HCT116 (cell line): ENCODE data around the gene INPP5D. TPM values are rescaled to one million over a fixed set of nuclear protein-coding genes. Genes with fewer than 3 reads are reported as not detected.

Experiments used
- ATAC-seq: fragments of 200-7000 bp; cut with Tn5 transposase; 2 replicates; pipeline ENCODE4 v1.9.1; 2020; ENCODE audit warnings: mild to moderate bottlenecking, moderate library complexity
- BruUV-seq: library from RNA; stranded (reverse); fragments of 400-500 nt; replicated peaks from 2 replicates; lab custom pipeline; 2021; lab: Mats Ljungman, UMichigan
- CTCF ChIA-PET: fragments of 300-600 bp; sonication (Branson Sonifier 250); formaldehyde crosslinking; loops from one replicate; lab custom pipeline; 2021; ENCODE audit warnings: antibody characterized with exemption; lab: Charles Lee
- POLR2A ChIA-PET: fragments of 300-600, 350-600 bp; sonication (Branson Sonifier 250); formaldehyde crosslinking; loops from one replicate; lab custom pipeline; 2021; ENCODE audit warnings: antibody characterized with exemption; lab: Charles Lee
- RAD21 ChIA-PET, 2 experiments: fragments of 300-600 bp; sonication (Branson Sonifier 250); formaldehyde crosslinking; loops; one replicate each; lab custom pipeline; 2023; ENCODE audit warnings: low total read pairs in 2 of 2; ENCODE audit not compliant: uncharacterized antibody in 2 of 2, unreplicated experiment in 2 of 2, low non-redundant PET in 1 of 2; lab: Charles Lee
- DNase-seq: peaks from one replicate; pipeline ENCODE4 v3.0.0-alpha.2; 2010; ENCODE audit warnings: low read depth, low spot score
- H2AFZ ChIP-seq: fragments of 200-600 bp; shearing (Covaris generic), sonication (generic); 2 replicates; pipeline ENCODE4 v1.6.1; 2017; ENCODE audit warnings: low read depth, mixed run types, mixed read lengths, antibody characterized with exemption, low read length; ENCODE audit not compliant: poor library complexity, severe bottlenecking
- H3K27ac ChIP-seq: 2 replicates; pipeline ENCODE4 v1.5.1; 2012; ENCODE audit warnings: low read depth, low read length
- H3K27me3 ChIP-seq: fragments of 200-600 bp; sonication (generic); 2 replicates; pipeline ENCODE4 v1.6.1; 2016; ENCODE audit warnings: mixed run types, low read length, mixed read lengths; ENCODE audit not compliant: insufficient read depth
- H3K36me3 ChIP-seq, 2 experiments: fragments of 200-500 bp in 1 of 2; fragments of 200-600 bp in 1 of 2; sonication (Bioruptor generic) in 1 of 2; sonication (generic) in 1 of 2; 2 replicates each; pipeline versions ENCODE4 v1.5.1 to v1.6.1; 2014 to 2016; ENCODE audit warnings: low read length in 2 of 2, inconsistent platforms in 1 of 2, mixed read lengths in 1 of 2, mixed run types in 1 of 2; ENCODE audit not compliant: insufficient read depth in 2 of 2, control insufficient read depth in 1 of 2
- H3K4me1 ChIP-seq, 2 experiments: fragments of 200-600 bp in 1 of 2; sonication (generic) in 1 of 2; 2 replicates each; pipeline versions ENCODE4 v1.5.1 to v1.6.1; 2012 to 2017; ENCODE audit warnings: low read length in 2 of 2, inconsistent platforms in 1 of 2, mild to moderate bottlenecking in 1 of 2, mixed read lengths in 1 of 2, mixed run types in 1 of 2, moderate library complexity in 1 of 2; ENCODE audit not compliant: insufficient read depth in 2 of 2, control insufficient read depth in 1 of 2
- H3K4me2 ChIP-seq: fragments of 200-600 bp; sonication (generic); 2 replicates; pipeline ENCODE4 v1.6.1; 2017; ENCODE audit warnings: mixed run types, low read length, mixed read lengths
- H3K4me3 ChIP-seq, 2 experiments: fragments of 200-600 bp in 1 of 2; sonication (generic) in 1 of 2; replicated peaks in 1 of 2; 2 replicates each; pipeline ENCODE4 v1.5.1; 2011 to 2016; ENCODE audit warnings: low read length in 2 of 2, control low read depth in 1 of 2, low read depth in 1 of 2, mild to moderate bottlenecking in 1 of 2, mixed read lengths in 1 of 2, mixed run types in 1 of 2
- H3K79me2 ChIP-seq: fragments of 200-600 bp; sonication (generic); 2 replicates; pipeline ENCODE4 v1.6.1; 2017; ENCODE audit warnings: mild to moderate bottlenecking, mixed run types, low read length, moderate library complexity, mixed read lengths; ENCODE audit not compliant: insufficient read depth
- H3K9ac ChIP-seq: fragments of 200-600 bp; sonication (generic); 2 replicates; pipeline ENCODE4 v1.6.1; 2016; ENCODE audit warnings: low read length, mixed read lengths
- H3K9me2 ChIP-seq: fragments of 200-600 bp; sonication (generic), shearing (Covaris generic); 2 replicates; pipeline ENCODE4 v1.6.1; 2017; ENCODE audit warnings: mixed run types, mild to moderate bottlenecking, moderate library complexity; ENCODE audit not compliant: insufficient read depth
- H3K9me3 ChIP-seq, 2 experiments: fragments of 200-500 bp in 1 of 2; fragments of 200-600 bp in 1 of 2; sonication (Bioruptor generic) in 1 of 2; sonication (generic) in 1 of 2; 2 replicates each; pipeline ENCODE4 v1.6.1; 2014 to 2017; ENCODE audit warnings: low read length in 2 of 2, mixed read lengths in 2 of 2, inconsistent platforms in 1 of 2, low read depth in 1 of 2, mild to moderate bottlenecking in 1 of 2, mixed run types in 1 of 2, moderate library complexity in 1 of 2; ENCODE audit not compliant: control insufficient read depth in 1 of 2, insufficient read depth in 1 of 2
- H4K20me1 ChIP-seq: fragments of 200-600 bp; sonication (generic), shearing (Covaris generic); 2 replicates; pipeline ENCODE4 v1.6.1; 2017; ENCODE audit warnings: mixed run types, mild to moderate bottlenecking, moderate library complexity; ENCODE audit not compliant: insufficient read depth
- CBX3 ChIP-seq: IDR thresholded peaks from 2 replicates; pipeline ENCODE4 v1.6.1; 2012; ENCODE audit warnings: low read depth
- CEBPB ChIP-seq: IDR thresholded peaks from 2 replicates; pipeline ENCODE4 v1.6.1; 2012; ENCODE audit warnings: low read depth
- CTCF ChIP-seq, 3 experiments: fragments of 200-600 bp in 1 of 3; sonication (generic) in 1 of 3; IDR thresholded peaks in 2 of 3; conservative IDR thresholded peaks in 1 of 3; 2 replicates each; pipeline ENCODE4 v1.5.1; 2012 to 2017; ENCODE audit warnings: low read depth in 2 of 3, low read length in 2 of 3, antibody characterized with exemption in 1 of 3, borderline replicate concordance in 1 of 3, control low read depth in 1 of 3, mild to moderate bottlenecking in 1 of 3, mixed read lengths in 1 of 3, mixed run types in 1 of 3, moderate library complexity in 1 of 3; ENCODE audit not compliant: insufficient read depth in 1 of 3
- EZH2 ChIP-seq: fragments of 200-600 bp; sonication (generic); IDR thresholded peaks from 2 replicates; pipeline ENCODE4 v1.6.1; 2017; ENCODE audit warnings: antibody characterized with exemption, mixed run types
- POLR2A ChIP-seq: IDR thresholded peaks from 2 replicates; pipeline ENCODE4 v1.7.0; 2011; ENCODE audit warnings: borderline replicate concordance; ENCODE audit not compliant: insufficient read depth, insufficient read length; ENCODE audit errors: extremely low read depth
- RAD21 ChIP-seq: IDR thresholded peaks from 2 replicates; pipeline ENCODE4 v1.6.1; 2012; ENCODE audit warnings: low read depth, mild to moderate bottlenecking
- SIN3A ChIP-seq: IDR thresholded peaks from 2 replicates; pipeline ENCODE4 v1.6.1; 2012; ENCODE audit warnings: low read depth
- SRF ChIP-seq: IDR thresholded peaks from 2 replicates; pipeline ENCODE4 v1.6.1; 2012; ENCODE audit warnings: low read depth
- TCF7L2 ChIP-seq: IDR thresholded peaks from 2 replicates; pipeline ENCODE4 v1.7.0; 2011; ENCODE audit warnings: borderline replicate concordance, inconsistent platforms; ENCODE audit not compliant: insufficient read depth, insufficient read length; ENCODE audit errors: extremely low read depth
- YY1 ChIP-seq: IDR thresholded peaks from 2 replicates; pipeline ENCODE4 v1.6.1; 2011; ENCODE audit warnings: low read length, low read depth, moderate library complexity, mild to moderate bottlenecking; ENCODE audit not compliant: insufficient replicate concordance; ENCODE audit errors: extremely low read depth
- ZBTB33 ChIP-seq: IDR thresholded peaks from 2 replicates; pipeline ENCODE4 v1.6.1; 2011; ENCODE audit warnings: mild to moderate bottlenecking, low read length, moderate library complexity; ENCODE audit not compliant: insufficient replicate concordance; ENCODE audit errors: extremely low read depth
- ZFX ChIP-seq: fragments of 450-650 bp; IDR thresholded peaks from 2 replicates; pipeline ENCODE4 v1.6.1; 2017
- ZNF274 ChIP-seq: fragments of 200-500 bp; sonication (Bioruptor generic); IDR thresholded peaks from 2 replicates; pipeline ENCODE4 v1.6.1; 2014; ENCODE audit warnings: mild to moderate bottlenecking, low read depth, low read length, inconsistent platforms
- intact Hi-C: fragments of 100-400 bp; cut with micrococcal nuclease; formaldehyde crosslinking; loops from 2 replicates; pipeline ENCODE4 v1.10.0; 2022
- total RNA-seq: library from RNA; stranded (reverse); gene quantifications from one replicate; pipeline ENCODE4 v1.2.1, GENCODE V29; 2021; ENCODE audit not compliant: unreplicated experiment
- TF ChIP-seq, protein P1 (sequence below): IDR thresholded peaks from 2 replicates; pipeline ENCODE4 v1.6.1; 2012; ENCODE audit warnings: low read depth

Gene INPP5D
- total RNA-seq, 1 experiment from 2014 or later: 1.8 TPM

GRCh38 chr2:233135421-233135820 is 75.3 kb downstream of the INPP5D start:
- Histone ChIP-seq H3K4me1 (peaks cover 5 to 8% of the 10 kb centered on the region in 2 experiments), H3K4me2 (no peak overlapping the region), H3K79me2 (no peaks in the 10 kb centered on the region)
- intact Hi-C loops: no loop called here
- BruUV-seq: no TSS peak
- TF ChIP-seq CBX3 (no peak), ZBTB33 (no peak), SRF (no peak), CEBPB (no peak), SIN3A (no peak), TCF7L2 (no peak), EZH2 (no peak), POLR2A (no peak), CTCF (IDR thresholded peaks at IDR 0.05 in 2 of 3, conservative IDR thresholded peaks at IDR 0.05 in 1 of 3; ENCODE audit: borderline replicate concordance in 1 of 3, insufficient read depth in 1 of 3, low read depth in 2 of 3, low read length in 2 of 3) (no peak), RAD21 (no peak), YY1 (no peak), ZFX (no peak), ZNF274 (no peak)
- TF ChIP-seq, protein P1, sequence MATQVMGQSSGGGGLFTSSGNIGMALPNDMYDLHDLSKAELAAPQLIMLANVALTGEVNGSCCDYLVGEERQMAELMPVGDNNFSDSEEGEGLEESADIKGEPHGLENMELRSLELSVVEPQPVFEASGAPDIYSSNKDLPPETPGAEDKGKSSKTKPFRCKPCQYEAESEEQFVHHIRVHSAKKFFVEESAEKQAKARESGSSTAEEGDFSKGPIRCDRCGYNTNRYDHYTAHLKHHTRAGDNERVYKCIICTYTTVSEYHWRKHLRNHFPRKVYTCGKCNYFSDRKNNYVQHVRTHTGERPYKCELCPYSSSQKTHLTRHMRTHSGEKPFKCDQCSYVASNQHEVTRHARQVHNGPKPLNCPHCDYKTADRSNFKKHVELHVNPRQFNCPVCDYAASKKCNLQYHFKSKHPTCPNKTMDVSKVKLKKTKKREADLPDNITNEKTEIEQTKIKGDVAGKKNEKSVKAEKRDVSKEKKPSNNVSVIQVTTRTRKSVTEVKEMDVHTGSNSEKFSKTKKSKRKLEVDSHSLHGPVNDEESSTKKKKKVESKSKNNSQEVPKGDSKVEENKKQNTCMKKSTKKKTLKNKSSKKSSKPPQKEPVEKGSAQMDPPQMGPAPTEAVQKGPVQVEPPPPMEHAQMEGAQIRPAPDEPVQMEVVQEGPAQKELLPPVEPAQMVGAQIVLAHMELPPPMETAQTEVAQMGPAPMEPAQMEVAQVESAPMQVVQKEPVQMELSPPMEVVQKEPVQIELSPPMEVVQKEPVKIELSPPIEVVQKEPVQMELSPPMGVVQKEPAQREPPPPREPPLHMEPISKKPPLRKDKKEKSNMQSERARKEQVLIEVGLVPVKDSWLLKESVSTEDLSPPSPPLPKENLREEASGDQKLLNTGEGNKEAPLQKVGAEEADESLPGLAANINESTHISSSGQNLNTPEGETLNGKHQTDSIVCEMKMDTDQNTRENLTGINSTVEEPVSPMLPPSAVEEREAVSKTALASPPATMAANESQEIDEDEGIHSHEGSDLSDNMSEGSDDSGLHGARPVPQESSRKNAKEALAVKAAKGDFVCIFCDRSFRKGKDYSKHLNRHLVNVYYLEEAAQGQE: no peak
- TF ChIP-seq, all 23 proteins: peak for 0
- Histone ChIP-seq H3K4me3 (no peak overlapping the region), H3K27me3 (no peaks in the 10 kb centered on the region), H2AFZ (no peak overlapping the region), H3K27ac (no peak overlapping the region), H3K36me3 (no peaks in the 10 kb centered on the region), H4K20me1 (no peaks in the 10 kb centered on the region), H3K9me2 (no peaks in the 10 kb centered on the region; the same call in 1 of the 2 replicates), H3K9me3 (peaks cover 0 to 3% of the 10 kb centered on the region in 2 experiments; a peak in 1 of 4 replicates), H3K9ac (no peak overlapping the region)
- ChIA-PET CTCF (no interaction called here), POLR2A (no interaction called here), RAD21 (no interaction called here)
- no peak for DNase-seq
- no peak for ATAC-seq
